HepG2 (cell line): ENCODE results near the gene ZNF212. TPM values are rescaled to one million over a fixed set of nuclear protein-coding genes. Genes with fewer than 3 reads are reported as not detected.
A peak's percentile ranks its signal among the peaks of the same experiment; 100 is the strongest.

Experiments used
- BATF2 ChIP-seq: sonication (generic); formaldehyde crosslinking; IDR thresholded peaks from 2 replicates; pipeline ENCODE4 v1.8.0; 2022; ENCODE audit warnings: mild to moderate bottlenecking, missing genetic modification reagents, moderate library complexity
- CHD4 ChIP-seq: fragments of 200-600 bp; sonication (generic); IDR thresholded peaks from 2 replicates; pipeline ENCODE4 v1.7.0; 2017; ENCODE audit warnings: mild to moderate bottlenecking, low read length, borderline replicate concordance
- ELK4 ChIP-seq: sonication (generic); formaldehyde crosslinking; IDR thresholded peaks from 2 replicates; pipeline ENCODE4 v1.9.0; 2021; ENCODE audit warnings: missing genetic modification reagents, borderline replicate concordance
- HNF4G ChIP-seq, 2 experiments: sonication (generic) in 1 of 2; formaldehyde crosslinking in 1 of 2; IDR thresholded peaks; 2 replicates each; pipeline versions ENCODE4 v1.4.0 to v1.6.1; 2011 to 2020; ENCODE audit warnings: borderline replicate concordance in 2 of 2, low read depth in 2 of 2, mild to moderate bottlenecking in 2 of 2, low read length in 1 of 2, missing genetic modification reagents in 1 of 2, moderate library complexity in 1 of 2
- ISL2 ChIP-seq: sonication (generic); formaldehyde crosslinking; IDR thresholded peaks from 2 replicates; pipeline ENCODE4 v1.5.0; 2020; ENCODE audit warnings: missing genetic modification reagents
- LRRFIP1 ChIP-seq: sonication (generic); formaldehyde crosslinking; conservative IDR thresholded peaks from 2 replicates; pipeline ENCODE4 v1.4.0; 2020; ENCODE audit warnings: missing genetic modification reagents
- MTF2 ChIP-seq: sonication (generic); formaldehyde crosslinking; IDR thresholded peaks from 2 replicates; pipeline ENCODE4 v1.5.0; 2020; ENCODE audit warnings: missing genetic modification reagents, borderline replicate concordance
- NFYB ChIP-seq: sonication (generic); formaldehyde crosslinking; IDR thresholded peaks from 2 replicates; pipeline ENCODE4 v1.4.0; 2020; ENCODE audit warnings: missing genetic modification reagents
- RBM39 ChIP-seq: fragments of 200-400 bp; formaldehyde crosslinking; IDR thresholded peaks from one replicate; pipeline ENCODE4 v1.6.1; 2018; ENCODE audit warnings: antibody characterized with exemption, mild to moderate bottlenecking, low read depth, low read length; ENCODE audit not compliant: poor library complexity, severe bottlenecking
- RNF2 ChIP-seq: fragments of 450-650 bp; conservative IDR thresholded peaks from 2 replicates; pipeline ENCODE4 v1.6.1; 2016; ENCODE audit warnings: low read depth
- SMAD9 ChIP-seq: sonication (generic); formaldehyde crosslinking; IDR thresholded peaks from 2 replicates; pipeline ENCODE4 v1.5.1; 2020; ENCODE audit warnings: mild to moderate bottlenecking, missing genetic modification reagents
- SP1 ChIP-seq, 2 experiments: fragments of 450-650 bp in 1 of 2; sonication (generic) in 1 of 2; formaldehyde crosslinking in 1 of 2; IDR thresholded peaks; 2 replicates each; pipeline versions ENCODE4 v1.4.0 to v1.6.1; 2016 to 2020; ENCODE audit warnings: missing genetic modification reagents in 1 of 2
- TCF12 ChIP-seq, 2 experiments: fragments of 450-650 bp in 1 of 2; sonication (generic) in 1 of 2; formaldehyde crosslinking in 1 of 2; IDR thresholded peaks; 2 replicates each; pipeline versions ENCODE4 v1.6.1 to v1.8.0; 2017 to 2022; ENCODE audit warnings: antibody characterized with exemption in 1 of 2, mild to moderate bottlenecking in 1 of 2, missing genetic modification reagents in 1 of 2, moderate library complexity in 1 of 2
- TOE1 ChIP-seq: sonication (generic); formaldehyde crosslinking; IDR thresholded peaks from 2 replicates; pipeline ENCODE4 v1.4.0; 2020; ENCODE audit warnings: mild to moderate bottlenecking, missing genetic modification reagents
- ZBTB4 ChIP-seq: sonication (generic); formaldehyde crosslinking; IDR thresholded peaks from 2 replicates; pipeline ENCODE4 v1.4.0; 2020; ENCODE audit warnings: missing genetic modification reagents, mild to moderate bottlenecking, borderline replicate concordance
- ZFP36 ChIP-seq: fragments of 150-350 bp; IDR thresholded peaks from 2 replicates; pipeline ENCODE4 v1.6.1; 2018; ENCODE audit warnings: borderline replicate concordance, low read length, low read depth; ENCODE audit not compliant: partially characterized antibody
- ZNF367 ChIP-seq: sonication (generic); formaldehyde crosslinking; IDR thresholded peaks from 2 replicates; pipeline ENCODE4 v1.4.0; 2020; ENCODE audit warnings: missing genetic modification reagents, borderline replicate concordance
- polyA plus RNA-seq, 8 experiments: library from polyadenylated mRNA; depleted of rRNA in 3 of 8; stranded (reverse) in 7 of 8; unstranded in 1 of 8; fragments of >200 nt; fragmentation: Illumina TruSeq in 4 of 8; extraction: Trizol in 4 of 8; gene quantifications; 2 replicates each; pipeline versions ENCODE4 v1.2.1 to v1.2.3, GENCODE V29; 2011 to 2016; ENCODE audit warnings: low read depth in 4 of 8, missing spikeins in 1 of 8, mixed read lengths in 1 of 8; ENCODE audit not compliant: insufficient read depth in 1 of 8
- total RNA-seq, 5 experiments: library from RNA; depleted of rRNA; stranded (reverse); fragments of >200 nt; fragmentation: Illumina TruSeq; extraction: Trizol; gene quantifications; 2 replicates each; pipeline ENCODE4 v1.2.3, GENCODE V29; 2016; ENCODE audit warnings: low read depth in 1 of 5

Gene ZNF212
- total and polyA plus RNA-seq, 2 of the 13 experiments (the other 11 are each of a cell fraction or from before 2014, with no cell fraction given), result 2.6 to 3.8 TPM

GRCh38 chr7:149195180-149196150, 44.0 kb upstream of the ZNF212 start, which contains the start of gene ZNF282 (continued):
- TF ChIP-seq ELK4 (CRISPR knock-in tag), result no peak
- no peak for TF ChIP-seq RNF2
- TF ChIP-seq ISL2 (CRISPR knock-in tag), result peak; percentile 75
- TF ChIP-seq TCF12 (IDR thresholded peaks at IDR 0.05), result no peak
- TF ChIP-seq TCF12 (CRISPR knock-in tag; IDR thresholded peaks at IDR 0.05), result no peak
- TF ChIP-seq NFYB (CRISPR knock-in tag), result peak; percentile 55
- no peak for TF ChIP-seq ZBTB4 (CRISPR knock-in tag)
- TF ChIP-seq MTF2 (CRISPR knock-in tag), result no peak; the same call in 1 of the 2 replicates
- no peak for TF ChIP-seq SP1 (IDR thresholded peaks at IDR 0.05)
- peak; percentile 55 for TF ChIP-seq SP1 (CRISPR knock-in tag; IDR thresholded peaks at IDR 0.05)
- 0 out of 2 replicates have a peak, but pooled peaks have one; percentile 39 for TF ChIP-seq LRRFIP1 (CRISPR knock-in tag)
- TF ChIP-seq HNF4G (IDR thresholded peaks at IDR 0.05; ENCODE audit: borderline replicate concordance, low read depth, low read length), result no peak
- TF ChIP-seq HNF4G (CRISPR knock-in tag; IDR thresholded peaks at IDR 0.05; ENCODE audit: borderline replicate concordance, low read depth), result no peak
- TF ChIP-seq SMAD9, result no peak
- no peak for TF ChIP-seq BATF2 (CRISPR knock-in tag)
- no peak for TF ChIP-seq CHD4
- TF ChIP-seq ZNF367 (CRISPR knock-in tag), result peak; percentile 60; the same call in 1 of the 2 replicates
- no peak for TF ChIP-seq ZFP36
- peak; percentile 94 for TF ChIP-seq RBM39
- TF ChIP-seq TOE1 (CRISPR knock-in tag), result 0 out of 2 replicates have a peak, but pooled peaks have one; percentile 40
